ENCODE data around the gene ZDHHC15.
"Not testable (repeated sequence)": the region's sequence is repeated elsewhere in the genome, so short reads cannot be mapped to it uniquely, and the experiment has no call there.

ZDHHC15 gene

GRCh38 chrX:75361788-75362187 is 161.0 kb downstream of the ZDHHC15 start:
- no peaks in the 10 kb centered on the region for H3F3A ChIP-seq (ENCODE audit: insufficient read depth, low read length)
- TF ChIP-seq, protein P1, sequence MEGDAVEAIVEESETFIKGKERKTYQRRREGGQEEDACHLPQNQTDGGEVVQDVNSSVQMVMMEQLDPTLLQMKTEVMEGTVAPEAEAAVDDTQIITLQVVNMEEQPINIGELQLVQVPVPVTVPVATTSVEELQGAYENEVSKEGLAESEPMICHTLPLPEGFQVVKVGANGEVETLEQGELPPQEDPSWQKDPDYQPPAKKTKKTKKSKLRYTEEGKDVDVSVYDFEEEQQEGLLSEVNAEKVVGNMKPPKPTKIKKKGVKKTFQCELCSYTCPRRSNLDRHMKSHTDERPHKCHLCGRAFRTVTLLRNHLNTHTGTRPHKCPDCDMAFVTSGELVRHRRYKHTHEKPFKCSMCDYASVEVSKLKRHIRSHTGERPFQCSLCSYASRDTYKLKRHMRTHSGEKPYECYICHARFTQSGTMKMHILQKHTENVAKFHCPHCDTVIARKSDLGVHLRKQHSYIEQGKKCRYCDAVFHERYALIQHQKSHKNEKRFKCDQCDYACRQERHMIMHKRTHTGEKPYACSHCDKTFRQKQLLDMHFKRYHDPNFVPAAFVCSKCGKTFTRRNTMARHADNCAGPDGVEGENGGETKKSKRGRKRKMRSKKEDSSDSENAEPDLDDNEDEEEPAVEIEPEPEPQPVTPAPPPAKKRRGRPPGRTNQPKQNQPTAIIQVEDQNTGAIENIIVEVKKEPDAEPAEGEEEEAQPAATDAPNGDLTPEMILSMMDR (IDR thresholded peaks at IDR 0.05; ENCODE audit: low read length) = no peak
- no peak for TF ChIP-seq EZH2 (IDR thresholded peaks at IDR 0.05; ENCODE audit: borderline replicate concordance, low read length)
- no peak overlapping the region for H3K4me3 ChIP-seq (ENCODE audit: low read depth, low read length, poor library complexity, severe bottlenecking)
- H3K4me1 ChIP-seq (ENCODE audit: insufficient read depth, low read length, severe bottlenecking) = no peaks in the 10 kb centered on the region
- H4K20me1 ChIP-seq (ENCODE audit: insufficient read depth, low read length) = no peaks in the 10 kb centered on the region
- no peak overlapping the region for H2AFZ ChIP-seq (ENCODE audit: low read length)
- H3K4me2 ChIP-seq (ENCODE audit: low read length) = no peak overlapping the region
- no peaks in the 10 kb centered on the region for H3K79me2 ChIP-seq (ENCODE audit: insufficient read depth, low read length)
- no peaks in the 10 kb centered on the region for H3K36me3 ChIP-seq (ENCODE audit: insufficient read depth, low read length)
- no peaks in the 10 kb centered on the region for H3K9me3 ChIP-seq (ENCODE audit: low read length)
- no peak overlapping the region for H3K9ac ChIP-seq (ENCODE audit: low read length)
- H3K27ac ChIP-seq (ENCODE audit: low read depth, low read length, poor library complexity, severe bottlenecking) = no peak overlapping the region
- H3K9me2 ChIP-seq (ENCODE audit: low read depth, low read length) = no peaks in the 10 kb centered on the region
- no peaks in the 10 kb centered on the region for H3K27me3 ChIP-seq (ENCODE audit: insufficient read depth, low read length)

DNA sequence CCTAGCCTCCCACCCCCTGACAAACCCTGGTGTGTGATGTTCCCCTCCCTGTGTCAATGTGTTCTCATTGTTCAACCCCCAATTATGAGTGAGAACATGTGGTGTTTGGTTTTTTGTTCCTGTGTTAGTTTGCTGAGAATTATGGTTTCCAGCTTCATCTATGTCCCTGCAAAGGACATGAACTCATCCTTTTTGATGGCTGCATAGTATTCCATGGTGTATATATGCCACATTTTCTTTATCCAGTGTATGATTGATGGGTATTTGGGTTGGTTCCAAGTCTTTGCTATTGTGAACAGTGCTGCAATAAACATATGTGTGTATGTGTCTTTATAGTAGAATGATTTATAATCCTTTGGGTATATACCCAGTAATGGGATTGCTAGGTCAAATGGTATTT is 174.2 kb downstream of the ZDHHC15 start:
- H3K27me3 ChIP-seq (ENCODE audit: insufficient read depth, low read length); H3K79me2 ChIP-seq (ENCODE audit: insufficient read depth, low read length); H3K9me2 ChIP-seq (ENCODE audit: low read depth, low read length); H4K20me1 ChIP-seq (ENCODE audit: insufficient read depth, low read length); H3K27ac ChIP-seq (ENCODE audit: low read depth, low read length, poor library complexity, severe bottlenecking); H3K4me2 ChIP-seq (ENCODE audit: low read length); H3K9ac ChIP-seq (ENCODE audit: low read length); H3F3A ChIP-seq (ENCODE audit: insufficient read depth, low read length); H2AFZ ChIP-seq (ENCODE audit: low read length); H3K4me3 ChIP-seq (ENCODE audit: low read depth, low read length, poor library complexity, severe bottlenecking); H3K4me1 ChIP-seq (ENCODE audit: insufficient read depth, low read length, severe bottlenecking); H3K9me3 ChIP-seq (ENCODE audit: low read length); H3K36me3 ChIP-seq (ENCODE audit: insufficient read depth, low read length): not testable (repeated sequence)

GRCh38 chrX:75337525-75337924 is 185.3 kb downstream of the ZDHHC15 start:
- H3K4me1 ChIP-seq (ENCODE audit: insufficient read depth, low read length, severe bottlenecking) = no peaks in the 10 kb centered on the region
- no peaks in the 10 kb centered on the region for H3K36me3 ChIP-seq (ENCODE audit: insufficient read depth, low read length)
- no peaks in the 10 kb centered on the region for H4K20me1 ChIP-seq (ENCODE audit: insufficient read depth, low read length)
- no peaks in the 10 kb centered on the region for H3K27me3 ChIP-seq (ENCODE audit: insufficient read depth, low read length)
- H3K79me2 ChIP-seq (ENCODE audit: insufficient read depth, low read length) = no peaks in the 10 kb centered on the region
- no peaks in the 10 kb centered on the region for H3K9me2 ChIP-seq (ENCODE audit: low read depth, low read length)
- no peak overlapping the region for H3K4me3 ChIP-seq (ENCODE audit: low read depth, low read length, poor library complexity, severe bottlenecking)
- no peak overlapping the region for H3K9ac ChIP-seq (ENCODE audit: low read length)
- no peak overlapping the region for H2AFZ ChIP-seq (ENCODE audit: low read length)
- TF ChIP-seq EZH2 (IDR thresholded peaks at IDR 0.05; ENCODE audit: borderline replicate concordance, low read length) = no peak
- TF ChIP-seq, protein P1 (IDR thresholded peaks at IDR 0.05; ENCODE audit: low read length) = no peak
- H3K9me3 ChIP-seq (ENCODE audit: low read length) = no peaks in the 10 kb centered on the region
- no peak overlapping the region for H3K27ac ChIP-seq (ENCODE audit: low read depth, low read length, poor library complexity, severe bottlenecking)
- H3F3A ChIP-seq (ENCODE audit: insufficient read depth, low read length) = no peaks in the 10 kb centered on the region
- no peak overlapping the region for H3K4me2 ChIP-seq (ENCODE audit: low read length)

GRCh38 chrX:75335127-75335458 is 187.7 kb downstream of the ZDHHC15 start:
- no peak overlapping the region for H2AFZ ChIP-seq (ENCODE audit: low read length)
- no peak overlapping the region for H3K4me2 ChIP-seq (ENCODE audit: low read length)
- TF ChIP-seq, protein P1 (IDR thresholded peaks at IDR 0.05; ENCODE audit: low read length) = no peak
- TF ChIP-seq EZH2 (IDR thresholded peaks at IDR 0.05; ENCODE audit: borderline replicate concordance, low read length) = no peak
- H4K20me1 ChIP-seq (ENCODE audit: insufficient read depth, low read length) = no peaks in the 10 kb centered on the region
- no peaks in the 10 kb centered on the region for H3K36me3 ChIP-seq (ENCODE audit: insufficient read depth, low read length)
- no peaks in the 10 kb centered on the region for H3K79me2 ChIP-seq (ENCODE audit: insufficient read depth, low read length)
- no peaks in the 10 kb centered on the region for H3K27me3 ChIP-seq (ENCODE audit: insufficient read depth, low read length)
- H3K4me1 ChIP-seq (ENCODE audit: insufficient read depth, low read length, severe bottlenecking) = no peaks in the 10 kb centered on the region
- no peak overlapping the region for H3K9ac ChIP-seq (ENCODE audit: low read length)
- no peaks in the 10 kb centered on the region for H3K9me2 ChIP-seq (ENCODE audit: low read depth, low read length)
- no peak overlapping the region for H3K4me3 ChIP-seq (ENCODE audit: low read depth, low read length, poor library complexity, severe bottlenecking)
- H3F3A ChIP-seq (ENCODE audit: insufficient read depth, low read length) = no peaks in the 10 kb centered on the region
- H3K27ac ChIP-seq (ENCODE audit: low read depth, low read length, poor library complexity, severe bottlenecking) = no peak overlapping the region
- no peaks in the 10 kb centered on the region for H3K9me3 ChIP-seq (ENCODE audit: low read length)

DNA sequence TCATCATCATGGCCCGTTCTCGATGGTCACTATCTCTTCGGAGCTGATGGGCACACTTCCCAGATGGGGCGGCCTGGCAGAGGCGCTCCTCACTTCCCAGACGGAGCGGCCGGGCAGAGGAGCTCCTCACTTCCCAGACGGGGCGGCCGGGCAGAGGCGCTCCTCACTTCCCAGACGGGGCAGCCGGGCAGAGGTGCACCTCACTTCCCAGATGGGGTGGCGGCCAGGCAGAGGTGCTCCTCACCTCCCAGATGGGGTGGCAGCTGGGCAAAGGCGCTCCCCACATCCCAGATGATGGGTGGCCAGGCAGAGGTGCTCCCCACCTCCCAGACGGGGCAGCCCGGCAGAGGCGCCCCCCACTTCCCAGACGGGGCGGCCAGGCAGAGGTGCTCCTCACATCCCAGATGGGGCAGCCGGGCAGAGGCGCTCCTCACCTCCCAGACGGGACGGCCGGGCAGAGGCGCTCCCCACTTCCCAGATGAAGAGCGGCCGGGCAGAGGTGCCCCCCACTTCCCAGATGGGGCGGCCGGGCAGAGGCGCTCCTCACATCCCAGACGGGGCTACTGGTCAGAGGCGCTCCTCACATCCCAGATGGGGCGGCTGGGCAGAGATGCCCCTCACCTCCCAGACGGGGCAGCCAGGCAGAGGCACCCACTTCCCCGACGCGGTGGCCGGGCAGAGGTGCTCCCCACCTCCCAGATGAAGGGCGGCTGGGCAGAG is 188.3 kb downstream of the ZDHHC15 start:
- not testable (repeated sequence) for H3K79me2 ChIP-seq (ENCODE audit: insufficient read depth, low read length); H3K9me2 ChIP-seq (ENCODE audit: low read depth, low read length); H3K27ac ChIP-seq (ENCODE audit: low read depth, low read length, poor library complexity, severe bottlenecking); H3K4me3 ChIP-seq (ENCODE audit: low read depth, low read length, poor library complexity, severe bottlenecking); H3K9me3 ChIP-seq (ENCODE audit: low read length); H3K9ac ChIP-seq (ENCODE audit: low read length); H2AFZ ChIP-seq (ENCODE audit: low read length); H3K27me3 ChIP-seq (ENCODE audit: insufficient read depth, low read length); H3K4me1 ChIP-seq (ENCODE audit: insufficient read depth, low read length, severe bottlenecking); H3K4me2 ChIP-seq (ENCODE audit: low read length); H4K20me1 ChIP-seq (ENCODE audit: insufficient read depth, low read length); H3K36me3 ChIP-seq (ENCODE audit: insufficient read depth, low read length); H3F3A ChIP-seq (ENCODE audit: insufficient read depth, low read length)

Measured in OCI-LY1 (cell line).